HG03103 (cell line): ENCODE data around the gene RGL1.

Source experiments
- ATAC-seq: cut with Tn5 transposase; IDR thresholded peaks from one replicate; pipeline ENCODE4 v1.9.1; 2021; ENCODE audit warnings: low read depth; ENCODE audit not compliant: unreplicated experiment

The RGL1 gene

DNA sequence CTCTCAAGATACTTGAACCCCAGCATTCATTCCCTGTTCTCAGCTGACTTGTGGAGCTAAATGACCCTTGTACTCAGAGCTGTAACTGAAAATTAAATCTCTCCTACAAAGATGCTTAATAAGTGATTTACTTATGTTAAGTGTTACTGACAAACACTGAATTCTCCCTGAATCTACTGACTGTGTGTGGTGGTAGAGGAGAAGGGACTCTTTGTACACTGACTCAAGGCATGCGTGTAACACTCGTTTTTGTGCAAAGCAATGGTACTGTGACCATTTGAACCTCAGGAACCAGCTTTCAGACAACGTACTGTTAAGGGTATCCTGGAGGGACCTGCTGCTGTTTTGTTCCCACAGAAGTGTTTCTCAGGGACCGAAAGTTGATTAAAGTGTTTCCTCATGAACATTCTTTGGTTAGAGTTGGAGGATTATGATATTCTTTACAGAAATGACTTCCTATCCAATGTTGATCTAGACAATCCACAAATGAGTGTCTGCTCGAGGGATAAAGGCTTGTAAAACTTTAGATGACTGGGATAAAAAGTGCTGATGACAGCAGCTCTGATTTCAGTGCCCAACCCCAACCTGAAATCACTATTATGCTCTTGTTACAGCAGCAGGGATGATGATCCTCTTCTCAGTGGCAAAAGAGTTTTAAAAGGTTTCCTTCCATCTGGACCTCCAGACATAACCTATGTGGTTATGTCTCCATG is 12.8 kb downstream of the RGL1 start:
- ATAC-seq, result no peak

- no peak for ATAC-seq
These were observed 14.1 kb downstream of the RGL1 start for GRCh38 chr1:183819059-183819458.

GRCh38 chr1:183821309-183821888 is 16.5 kb downstream of the RGL1 start:
- ATAC-seq, result no peak

DNA sequence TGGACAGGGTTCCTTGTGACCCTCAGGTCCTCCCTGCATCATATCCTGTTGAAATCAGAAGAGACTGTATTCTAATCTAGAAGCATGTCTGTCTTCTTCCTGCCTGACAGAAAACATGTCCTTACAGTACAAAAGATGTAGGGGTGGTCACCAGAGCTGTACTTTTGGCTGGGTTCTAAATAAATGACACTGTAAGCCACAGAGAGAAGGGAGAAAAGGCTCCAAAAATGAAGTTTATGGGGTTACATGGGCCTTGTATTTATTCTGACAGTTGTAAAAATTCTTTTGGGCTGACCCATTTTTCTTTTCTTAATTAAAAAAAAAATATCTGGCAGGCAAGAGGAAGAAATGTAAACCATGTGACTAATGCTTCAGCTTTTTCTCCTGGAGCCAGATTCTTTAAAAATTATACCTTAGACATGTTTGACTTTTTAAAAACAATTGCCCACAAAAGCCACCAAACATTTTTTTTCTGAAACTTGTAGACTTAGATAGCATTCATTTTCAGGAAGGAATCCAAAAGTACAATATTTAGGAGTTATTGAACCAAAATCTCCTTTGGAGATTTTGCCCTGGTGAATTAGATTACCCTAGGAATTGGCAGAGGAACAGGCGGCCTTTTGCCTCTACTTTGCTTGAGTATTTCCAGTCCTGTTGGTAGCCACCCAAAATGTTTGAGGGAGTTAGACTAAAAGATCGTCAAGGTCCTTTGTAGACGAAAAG is 17.1 kb downstream of the RGL1 start:
- ATAC-seq, result no peak

DNA sequence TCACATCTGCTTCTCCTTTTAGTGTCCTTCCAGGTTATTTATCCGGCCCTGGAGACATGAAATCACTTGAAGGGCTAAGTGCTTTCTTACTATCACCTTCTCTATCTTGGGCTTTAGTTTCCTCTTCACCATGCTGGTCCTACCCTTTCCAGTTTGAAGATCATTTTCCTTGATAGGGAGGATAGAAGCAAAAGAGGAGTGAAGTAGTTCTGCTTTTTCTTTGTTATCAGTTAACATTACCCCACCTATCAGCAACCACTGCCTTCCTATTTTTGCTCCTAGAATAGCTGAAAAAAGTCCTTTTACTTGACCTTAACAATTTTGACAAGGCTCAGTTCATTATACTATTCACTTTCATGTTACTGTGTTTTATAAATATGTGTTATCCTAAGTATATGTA is 19.4 kb downstream of the RGL1 start:
- ATAC-seq, result no peak

GRCh38 chr1:183827801-183828200 is 22.9 kb downstream of the RGL1 start:
- ATAC-seq, result no peak

GRCh38 chr1:183830389-183830788 is 25.5 kb downstream of the RGL1 start:
- ATAC-seq, result no peak

- no peak for ATAC-seq
These were observed 26.4 kb downstream of the RGL1 start for GRCh38 chr1:183831311-183831710.

GRCh38 chr1:183832459-183832858 is 27.5 kb downstream of the RGL1 start:
- ATAC-seq, result no peak

- no peak for ATAC-seq
These were observed 29.6 kb downstream of the RGL1 start for GRCh38 chr1:183834568-183834967.

- no peak for ATAC-seq
These were observed 31.7 kb downstream of the RGL1 start for GRCh38 chr1:183836598-183836997.

GRCh38 chr1:183837062-183837461 is 32.1 kb downstream of the RGL1 start:
- no peak for ATAC-seq

GRCh38 chr1:183838221-183838620 is 33.3 kb downstream of the RGL1 start:
- ATAC-seq, result no peak

- no peak for ATAC-seq
These were observed 35.2 kb downstream of the RGL1 start for GRCh38 chr1:183840140-183840539.

- peak; percentile 34 for ATAC-seq
These were observed 36.6 kb downstream of the RGL1 start for GRCh38 chr1:183841550-183841949.

GRCh38 chr1:183841950-183842794 is 37.3 kb downstream of the RGL1 start:
- ATAC-seq, result peak; percentile 90

GRCh38 chr1:183842795-183843144 is 37.9 kb downstream of the RGL1 start:
- ATAC-seq, result peak; percentile 20

GRCh38 chr1:183844806-183845205 is 39.9 kb downstream of the RGL1 start:
- ATAC-seq, result no peak

DNA sequence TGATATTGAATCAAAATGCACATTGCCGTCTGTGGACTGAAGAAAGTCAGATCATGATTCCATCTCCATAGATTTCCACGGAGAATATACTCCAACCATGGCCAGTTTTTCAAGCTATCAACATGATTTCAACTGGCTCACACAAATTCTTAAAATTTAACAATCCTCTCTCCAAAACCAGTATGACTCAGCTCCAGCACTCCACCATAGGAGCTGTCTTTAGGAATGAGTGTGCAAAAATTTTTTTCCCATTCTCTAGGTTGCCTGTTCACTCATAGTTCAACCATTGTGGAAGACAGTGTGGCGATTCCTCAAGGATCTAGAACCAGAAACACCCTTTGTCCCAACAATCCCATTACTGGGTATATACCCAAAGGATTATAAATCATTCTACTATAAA is 40.8 kb downstream of the RGL1 start:
- ATAC-seq, result no peak

DNA sequence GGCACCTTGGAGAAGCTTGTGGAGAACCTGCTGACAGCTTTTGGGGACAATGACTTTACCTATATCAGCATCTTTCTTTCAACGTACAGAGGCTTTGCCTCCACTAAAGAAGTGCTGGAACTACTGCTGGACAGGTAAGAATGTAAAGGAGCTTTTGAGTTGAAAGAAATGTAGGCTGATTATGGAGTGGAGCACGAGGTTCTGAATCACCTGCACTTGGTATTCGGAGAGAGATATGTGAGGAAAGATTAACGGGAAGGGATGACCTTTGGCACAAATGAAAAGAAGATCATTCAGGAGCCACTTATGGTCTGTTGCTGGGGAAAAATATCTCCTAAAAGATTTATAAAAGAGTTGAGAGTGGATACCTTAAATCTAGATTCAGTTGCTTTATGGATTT is 42.7 kb downstream of the RGL1 start:
- no peak for ATAC-seq

DNA sequence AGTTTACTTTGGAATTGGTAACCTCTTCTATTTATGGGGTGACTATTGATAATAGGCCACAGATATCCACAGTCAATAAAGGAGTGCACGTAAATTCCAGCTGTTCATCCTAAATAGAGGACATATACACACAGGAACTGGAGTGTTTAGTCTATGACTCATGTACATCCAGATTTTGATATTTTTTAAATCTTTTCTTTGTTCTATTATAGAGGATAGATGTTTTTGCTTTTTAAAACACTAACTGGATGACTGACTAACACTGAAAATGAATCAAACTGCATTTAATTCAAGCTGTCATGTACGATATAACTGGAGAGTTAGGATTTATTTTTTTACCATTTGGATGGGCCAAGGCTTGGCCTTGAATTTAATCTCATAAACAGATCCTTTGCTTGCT is 45.9 kb downstream of the RGL1 start:
- ATAC-seq, result no peak
